Neutrophil (primary cell): ENCODE measurements around the gene CTRL.

Experiments used
- H3K27ac ChIP-seq: fragments of 200-600 bp; sonication (generic); 2 replicates; pipeline ENCODE4 v1.5.1; 2016; ENCODE audit warnings: mild to moderate bottlenecking, moderate library complexity
- H3K27me3 ChIP-seq: fragments of 200-600 bp; sonication (generic); 2 replicates; pipeline ENCODE4 v1.6.0; 2016; ENCODE audit warnings: mild to moderate bottlenecking
- H3K36me3 ChIP-seq: fragments of 200-600 bp; sonication (generic); 2 replicates; pipeline ENCODE4 v1.5.1; 2017
- H3K4me1 ChIP-seq, 2 experiments: fragments of 200-600 bp in 1 of 2; sonication (generic) in 1 of 2; 1 replicate in 1 of 2; 2 replicates in 1 of 2; pipeline versions ENCODE4 v1.5.1 to v1.6.1; 2013 to 2016; ENCODE audit warnings: low read depth in 1 of 2, low read length in 1 of 2, mild to moderate bottlenecking in 1 of 2, moderate library complexity in 1 of 2; ENCODE audit not compliant: control insufficient read depth in 1 of 2, insufficient read depth in 1 of 2
- H3K4me3 ChIP-seq, 2 experiments: fragments of 200-600 bp in 1 of 2; sonication (generic) in 1 of 2; 1 replicate in 1 of 2; 2 replicates in 1 of 2; pipeline ENCODE4 v1.5.1; 2013 to 2016; ENCODE audit warnings: low read depth in 1 of 2, low read length in 1 of 2, mild to moderate bottlenecking in 1 of 2, moderate library complexity in 1 of 2
- H3K9me3 ChIP-seq: fragments of 200-600 bp; sonication (generic); 2 replicates; pipeline ENCODE4 v1.5.1; 2016
- TF ChIP-seq, protein P1 (sequence below): fragments of 200-600 bp; sonication (generic); IDR thresholded peaks from 2 replicates; pipeline ENCODE4 v1.5.1; 2016; ENCODE audit warnings: antibody characterized with exemption

Gene CTRL

DNA sequence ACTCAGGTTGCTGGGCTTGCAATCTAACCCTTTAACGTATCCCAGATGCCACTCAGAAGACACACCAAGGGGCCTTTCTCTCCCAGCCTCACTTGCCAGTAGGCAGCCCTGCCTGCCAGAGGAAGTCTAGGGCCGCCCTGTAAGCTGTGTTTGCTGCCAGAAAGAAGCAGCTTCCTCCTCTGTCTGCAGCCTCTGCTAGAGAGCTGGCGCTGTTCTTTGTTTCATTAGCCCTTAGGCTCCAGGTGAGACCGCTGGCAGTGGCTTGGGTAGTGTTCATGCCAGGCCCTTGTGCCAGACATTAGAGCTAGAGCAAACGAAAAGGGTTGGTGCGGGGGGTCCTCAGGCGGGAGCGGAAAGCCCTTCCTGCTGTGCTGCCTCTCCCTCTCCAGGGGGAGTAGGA lies 8.9 kb downstream of the CTRL start:
- Histone ChIP-seq H3K4me1 (no peaks in the 10 kb centered on the region), H3K27ac (no peak overlapping the region), H3K9me3 (no peaks in the 10 kb centered on the region), H3K4me3 (no peak overlapping the region), H3K27me3 (no peaks in the 10 kb centered on the region), H3K36me3 (peaks cover 55% of the 10 kb centered on the region)
- TF ChIP-seq, protein P1, sequence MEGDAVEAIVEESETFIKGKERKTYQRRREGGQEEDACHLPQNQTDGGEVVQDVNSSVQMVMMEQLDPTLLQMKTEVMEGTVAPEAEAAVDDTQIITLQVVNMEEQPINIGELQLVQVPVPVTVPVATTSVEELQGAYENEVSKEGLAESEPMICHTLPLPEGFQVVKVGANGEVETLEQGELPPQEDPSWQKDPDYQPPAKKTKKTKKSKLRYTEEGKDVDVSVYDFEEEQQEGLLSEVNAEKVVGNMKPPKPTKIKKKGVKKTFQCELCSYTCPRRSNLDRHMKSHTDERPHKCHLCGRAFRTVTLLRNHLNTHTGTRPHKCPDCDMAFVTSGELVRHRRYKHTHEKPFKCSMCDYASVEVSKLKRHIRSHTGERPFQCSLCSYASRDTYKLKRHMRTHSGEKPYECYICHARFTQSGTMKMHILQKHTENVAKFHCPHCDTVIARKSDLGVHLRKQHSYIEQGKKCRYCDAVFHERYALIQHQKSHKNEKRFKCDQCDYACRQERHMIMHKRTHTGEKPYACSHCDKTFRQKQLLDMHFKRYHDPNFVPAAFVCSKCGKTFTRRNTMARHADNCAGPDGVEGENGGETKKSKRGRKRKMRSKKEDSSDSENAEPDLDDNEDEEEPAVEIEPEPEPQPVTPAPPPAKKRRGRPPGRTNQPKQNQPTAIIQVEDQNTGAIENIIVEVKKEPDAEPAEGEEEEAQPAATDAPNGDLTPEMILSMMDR, result no peak

DNA sequence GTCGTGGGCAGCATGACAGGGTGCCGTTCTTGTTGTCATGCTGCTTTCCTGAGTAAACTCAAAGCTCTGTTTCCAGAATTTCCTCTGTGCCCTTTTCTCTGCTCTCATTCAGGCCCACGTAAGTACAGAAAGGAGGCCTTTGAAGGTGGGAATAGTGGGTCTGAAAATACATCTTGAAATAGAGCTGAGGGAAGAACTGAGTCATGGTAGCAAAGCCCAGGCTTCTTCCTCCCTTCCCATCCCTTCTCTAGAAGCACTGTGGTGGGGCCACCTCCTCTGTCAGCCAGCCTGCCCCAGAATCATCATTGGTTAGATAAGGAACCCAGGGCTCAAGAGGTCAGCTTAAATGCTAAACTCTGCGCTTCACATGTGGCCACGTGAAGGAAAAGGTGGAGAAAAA lies 9.4 kb downstream of the CTRL start:
- Histone ChIP-seq H3K36me3 (peaks cover 55% of the 10 kb centered on the region), H3K4me1 (no peaks in the 10 kb centered on the region)

DNA sequence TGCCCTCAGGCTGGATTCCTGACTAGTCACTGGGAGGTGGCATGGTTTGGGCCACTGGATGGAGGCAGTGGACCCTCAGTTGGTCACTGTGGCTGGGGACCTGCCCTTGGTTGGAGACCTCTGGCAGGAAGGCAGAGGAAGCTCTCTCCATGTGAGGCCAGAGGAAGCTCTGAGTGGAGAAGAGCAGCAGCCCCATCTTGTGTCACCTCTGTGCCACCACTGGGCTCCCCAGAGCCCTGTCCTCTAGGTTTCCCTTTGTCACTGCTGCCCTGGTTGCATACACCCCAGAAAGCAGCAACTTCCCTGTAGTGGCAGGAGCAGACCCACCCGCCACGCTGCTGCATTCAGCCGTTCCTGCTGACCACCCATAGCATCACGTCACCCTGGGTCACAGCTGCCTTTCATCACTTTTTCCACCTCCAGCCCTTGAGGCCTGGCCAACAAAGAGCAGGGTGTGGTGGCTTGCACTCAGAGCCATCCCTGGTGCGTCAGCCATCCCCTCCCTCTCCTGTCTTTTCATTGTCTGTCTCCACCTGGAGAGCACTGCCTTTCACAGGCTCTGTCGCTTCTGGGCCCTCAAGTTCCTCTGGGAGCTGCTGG lies 11.9 kb downstream of the CTRL start:
- Histone ChIP-seq H3K4me1 (no peaks in the 10 kb centered on the region), H3K4me3 (no peak overlapping the region), H3K36me3 (peaks cover 59% of the 10 kb centered on the region), H3K27ac (no peak overlapping the region), H3K9me3 (no peaks in the 10 kb centered on the region), H3K27me3 (no peaks in the 10 kb centered on the region)
- TF ChIP-seq, protein P1, result no peak

More for the DNA sequence above, 9.4 kb downstream of the CTRL start:
- Histone ChIP-seq H3K9me3 (no peaks in the 10 kb centered on the region), H3K27me3 (no peaks in the 10 kb centered on the region), H3K4me3 (no peak overlapping the region), H3K27ac (no peak overlapping the region)
- TF ChIP-seq, protein P1, result no peak

DNA sequence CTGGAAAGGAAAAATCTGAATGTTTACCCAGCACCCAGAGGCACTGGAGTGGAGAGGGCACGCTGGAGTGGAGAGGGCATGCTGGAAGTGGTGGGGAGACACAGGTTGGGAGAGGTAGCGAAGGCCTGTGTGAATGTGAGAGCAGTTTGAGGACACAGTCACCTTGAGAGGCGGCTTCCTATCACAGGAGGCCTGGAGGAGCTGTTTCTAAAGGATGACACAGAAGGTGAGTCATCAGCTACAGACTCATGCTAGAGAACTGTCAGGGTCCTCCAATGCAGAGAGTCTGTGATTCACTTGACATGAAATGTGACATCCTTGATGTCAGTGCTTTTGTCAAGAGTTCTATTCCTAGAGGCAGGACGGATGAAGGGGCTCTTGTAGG lies 13.8 kb downstream of the CTRL start:
- no peaks in the 10 kb centered on the region for H3K9me3 ChIP-seq
- H3K27me3 ChIP-seq, result no peaks in the 10 kb centered on the region
- no peaks in the 10 kb centered on the region for H3K4me1 ChIP-seq
- TF ChIP-seq, protein P1, result no peak
- H3K4me3 ChIP-seq, result no peak overlapping the region
- H3K36me3 ChIP-seq, result peaks cover 47% of the 10 kb centered on the region
- no peak overlapping the region for H3K27ac ChIP-seq

DNA sequence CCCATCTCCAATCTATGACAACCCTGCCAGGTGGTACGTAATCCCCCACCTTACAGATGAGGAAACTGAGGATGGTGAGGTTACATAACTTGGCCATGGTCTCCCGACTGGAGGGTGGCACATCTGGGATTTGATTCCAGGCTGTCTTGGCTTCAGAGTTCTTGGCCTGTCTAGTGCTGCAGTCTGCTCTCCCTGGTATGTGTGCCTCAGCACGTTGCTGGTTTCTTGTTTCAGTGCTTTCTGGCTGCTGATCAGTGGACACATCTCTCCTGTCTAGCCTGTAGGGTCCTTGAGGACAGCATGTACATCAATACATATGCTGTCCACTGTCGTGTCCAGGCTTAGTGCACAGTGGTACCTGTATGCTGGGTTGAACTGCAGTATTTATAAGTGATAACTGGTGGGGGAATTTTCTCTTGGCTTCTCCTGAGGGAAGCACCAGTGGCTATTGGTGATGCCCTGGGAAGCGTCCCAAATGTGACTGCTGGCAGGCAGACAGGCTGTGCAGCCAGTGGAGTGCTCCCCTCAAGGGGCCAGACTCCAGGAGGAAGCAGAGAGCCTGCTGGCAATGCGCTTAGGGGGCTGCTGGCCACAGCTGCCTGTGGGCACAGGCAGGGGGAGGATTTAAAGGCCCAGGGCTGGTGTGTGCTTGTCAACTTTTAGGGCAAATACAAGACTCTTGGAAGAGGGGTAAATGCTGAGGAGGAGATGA lies 14.4 kb downstream of the CTRL start:
- TF ChIP-seq, protein P1, result no peak
- Histone ChIP-seq H3K4me1 (no peaks in the 10 kb centered on the region), H3K4me3 (no peak overlapping the region), H3K9me3 (no peaks in the 10 kb centered on the region), H3K27me3 (no peaks in the 10 kb centered on the region), H3K36me3 (peaks cover 46% of the 10 kb centered on the region), H3K27ac (no peak overlapping the region)
